Chondrocyte (in vitro differentiated cells): ENCODE measurements around the gene HBEGF. TPM values are rescaled to one million over a fixed set of nuclear protein-coding genes. Genes with fewer than 3 reads are reported as not detected.
A peak's percentile ranks its signal among the peaks of the same experiment; 100 is the strongest.

Experiments
- DNase-seq: peaks from one replicate; pipeline ENCODE4 v3.0.0; 2021; ENCODE audit warnings: mixed read lengths, low spot score
- H3K27ac Mint-ChIP-seq: one replicate; pipeline ENCODE4 v1.8.0; 2021; ENCODE audit warnings: mild to moderate bottlenecking, moderate library complexity, mixed read lengths; ENCODE audit not compliant: unreplicated experiment
- H3K27me3 Mint-ChIP-seq: 2 replicates; pipeline ENCODE4 v1.8.0; 2021; ENCODE audit warnings: low read depth, mixed read lengths
- H3K36me3 Mint-ChIP-seq: 2 replicates; pipeline ENCODE4 v1.8.0; 2021; ENCODE audit warnings: low read depth, mixed read lengths
- H3K4me1 Mint-ChIP-seq: 2 replicates; pipeline ENCODE4 v1.8.0; 2021; ENCODE audit warnings: low read depth, mild to moderate bottlenecking, mixed read lengths
- H3K4me3 Mint-ChIP-seq: one replicate; pipeline ENCODE4 v1.8.0; 2021; ENCODE audit warnings: mild to moderate bottlenecking, moderate library complexity, mixed read lengths; ENCODE audit not compliant: unreplicated experiment
- H3K9me3 Mint-ChIP-seq: 2 replicates; pipeline ENCODE4 v1.8.0; 2021; ENCODE audit warnings: low read depth, mixed read lengths
- CTCF ChIP-seq: fragments of 200-600 bp; sonication (generic); IDR thresholded peaks from 2 replicates; pipeline ENCODE4 v1.5.0; 2021; ENCODE audit warnings: antibody characterized with exemption, mild to moderate bottlenecking, moderate library complexity
- total RNA-seq: library from RNA; stranded (reverse); gene quantifications from 3 replicates; pipeline ENCODE4 v1.2.1, GENCODE V29; 2021

The HBEGF gene
- total RNA-seq, 1 donor from 2014 or later = 8.0 TPM

- peak; percentile 88 for TF ChIP-seq CTCF
- H3K27ac Mint-ChIP-seq = no peak overlapping the region
- no peaks in the 10 kb centered on the region for H3K27me3 Mint-ChIP-seq
- DNase-seq = no peak
- H3K9me3 Mint-ChIP-seq = no peaks in the 10 kb centered on the region
- H3K4me1 Mint-ChIP-seq = peaks cover 8% of the 10 kb centered on the region
- H3K36me3 Mint-ChIP-seq = no peaks in the 10 kb centered on the region
- H3K4me3 Mint-ChIP-seq = no peak overlapping the region
Observed at GRCh38 chr5:140372971-140373487, 26.6 kb upstream of the HBEGF start.

GRCh38 chr5:140371356-140372151 is 25.2 kb upstream of the HBEGF start:
- H3K4me3 Mint-ChIP-seq = no peak overlapping the region
- no peaks in the 10 kb centered on the region for H3K36me3 Mint-ChIP-seq
- H3K27ac Mint-ChIP-seq = no peak overlapping the region
- TF ChIP-seq CTCF = no peak
- H3K27me3 Mint-ChIP-seq = no peaks in the 10 kb centered on the region
- DNase-seq = no peak
- H3K9me3 Mint-ChIP-seq = no peaks in the 10 kb centered on the region
- peaks cover 8% of the 10 kb centered on the region for H3K4me1 Mint-ChIP-seq

GRCh38 chr5:140367256-140368013 is 21.0 kb upstream of the HBEGF start:
- peaks cover 3% of the 10 kb centered on the region for H3K4me1 Mint-ChIP-seq
- H3K36me3 Mint-ChIP-seq = no peaks in the 10 kb centered on the region
- no peak overlapping the region for H3K4me3 Mint-ChIP-seq
- peak; percentile 64 for DNase-seq
- TF ChIP-seq CTCF = no peak
- H3K27me3 Mint-ChIP-seq = no peaks in the 10 kb centered on the region
- H3K27ac Mint-ChIP-seq = no peak overlapping the region
- no peaks in the 10 kb centered on the region for H3K9me3 Mint-ChIP-seq

- Mint-ChIP-seq H3K4me3 (no peak overlapping the region), H3K9me3 (no peaks in the 10 kb centered on the region), H3K36me3 (no peaks in the 10 kb centered on the region), H3K27ac (no peak overlapping the region), H3K4me1 (peaks cover 3% of the 10 kb centered on the region), H3K27me3 (no peaks in the 10 kb centered on the region)
- no peak for TF ChIP-seq CTCF
- DNase-seq = peak; percentile 52
Observed at GRCh38 chr5:140366589-140367255, 20.3 kb upstream of the HBEGF start.

GRCh38 chr5:140365941-140366340 is 19.5 kb upstream of the HBEGF start:
- no peak for TF ChIP-seq CTCF
- H3K36me3 Mint-ChIP-seq = no peaks in the 10 kb centered on the region
- peaks cover 3% of the 10 kb centered on the region for H3K4me1 Mint-ChIP-seq
- H3K9me3 Mint-ChIP-seq = no peaks in the 10 kb centered on the region
- no peak overlapping the region for H3K4me3 Mint-ChIP-seq
- no peaks in the 10 kb centered on the region for H3K27me3 Mint-ChIP-seq
- no peak overlapping the region for H3K27ac Mint-ChIP-seq
- DNase-seq = peak; percentile 52
